Subcutaneous adipose tissue (tissue), 4 donors: ENCODE measurements around the gene RAB19. TPM values are rescaled to one million over a fixed set of nuclear protein-coding genes. Genes with fewer than 3 reads are reported as not detected.
A peak's percentile ranks its signal among the peaks of the same experiment; 100 is the strongest.

Experiments
- CTCF ChIP-seq: fragments of 450-650 bp; IDR thresholded peaks from one replicate; pipeline ENCODE4 v1.5.1; 2016; ENCODE audit warnings: low read depth, mild to moderate bottlenecking, control low read depth, antibody characterized with exemption, moderate library complexity
- small RNA-seq: library from RNA; depleted of rRNA; stranded (forward); fragments of <200 nt; gene quantifications from one replicate; pipeline ENCODE3, GENCODE V24; 2016
- total RNA-seq, 4 donors: library from RNA; depleted of rRNA; stranded (reverse); fragments of >200 nt; gene quantifications; one replicate each; pipeline ENCODE4 v1.1.0, GENCODE V29; 2016

The RAB19 gene
- total RNA-seq, 4 donors from 2014 or later, result not detected

- TF ChIP-seq CTCF, result no peak
Observed at GRCh38 chr7:140455743-140456142, 51.9 kb downstream of the RAB19 start.

- no peak for TF ChIP-seq CTCF
Observed at GRCh38 chr7:140456551-140457051, 52.7 kb downstream of the RAB19 start.

GRCh38 chr7:140458201-140458600, 54.3 kb downstream of the RAB19 start:
- TF ChIP-seq CTCF, result no peak

GRCh38 chr7:140458916-140459315, 55.1 kb downstream of the RAB19 start:
- no peak for TF ChIP-seq CTCF

GRCh38 chr7:140463111-140463510, 59.3 kb downstream of the RAB19 start:
- no peak for TF ChIP-seq CTCF

- TF ChIP-seq CTCF, result no peak
Observed at GRCh38 chr7:140475747-140476333, 72.0 kb downstream of the RAB19 start.

- TF ChIP-seq CTCF, result no peak
Observed at GRCh38 chr7:140476698-140477261, 72.9 kb downstream of the RAB19 start.

Small RNAs within 50 kb of the gene (small RNA-seq; reads per million reads assigned to genes)
- not detected for gene RNA5SP247
- 72.1 reads per million, percentile 97 among the genes with 10 or more reads in this experiment for gene RNA5SP248

Other genes starting within 250 kb of the RAB19 start
- 10 to 100 TPM; 26.6 to 46.5 (median 39.2) TPM for gene KDM7A, start 227.1 kb upstream of the RAB19 start, total RNA-seq
- 10 to 100 TPM; 49.6 to 69.3 (median 59.6) TPM for gene SLC37A3, start 5.5 kb upstream of the RAB19 start, total RNA-seq
- gene MKRN1, start 75.4 kb downstream of the RAB19 start, total RNA-seq, result 10 to 100 TPM; 56.6 to 86.5 (median 77.8) TPM
- 10 to 100 TPM in 3 of 4 donors, 1 to 10 TPM in 1; 6.8 to 13.6 (median 10.6) TPM for gene DENND2A, start 236.8 kb downstream of the RAB19 start, total RNA-seq